GM19240 (cell line): ENCODE data around the gene ZNF814.
"Not testable (repeated sequence)": the region's sequence is repeated elsewhere in the genome, so short reads cannot be mapped to it uniquely, and the experiment has no call there.

Experiments
- DNase-seq: peaks from one replicate; pipeline ENCODE4 v3.0.0; 2011; ENCODE audit warnings: low spot score; ENCODE audit not compliant: insufficient read length

ZNF814 gene

GRCh38 chr19:57817976-57818375, 70.9 kb downstream of the ZNF814 start:
- DNase-seq: no peak

GRCh38 chr19:57816652-57817051, 72.2 kb downstream of the ZNF814 start:
- DNase-seq: no peak

GRCh38 chr19:57815247-57816075, 73.4 kb downstream of the ZNF814 start:
- no peak for DNase-seq

- DNase-seq: peak; percentile 55
These were observed 74.2 kb downstream of the ZNF814 start, which contains the start of gene ZNF552 for GRCh38 chr19:57814505-57815246. ZNF552 (minus strand) TSS chr19:57814913; CDS start chr19:57814743, 170 bp downstream.

- no peak for DNase-seq
These were observed 74.8 kb downstream of the ZNF814 start for GRCh38 chr19:57813919-57814504.

GRCh38 chr19:57812975-57813820, 75.6 kb downstream of the ZNF814 start:
- not testable (repeated sequence) for DNase-seq

GRCh38 chr19:57812226-57812625, 76.6 kb downstream of the ZNF814 start:
- no peak for DNase-seq

GRCh38 chr19:57810410-57811295, 78.2 kb downstream of the ZNF814 start:
- not testable (repeated sequence) for DNase-seq

GRCh38 chr19:57807541-57807940, 81.3 kb downstream of the ZNF814 start:
- DNase-seq: no peak

- DNase-seq: no peak
These were observed 85.1 kb downstream of the ZNF814 start for GRCh38 chr19:57803594-57804325.

GRCh38 chr19:57803265-57803593, 85.6 kb downstream of the ZNF814 start:
- no peak for DNase-seq

GRCh38 chr19:57802269-57802668, 86.6 kb downstream of the ZNF814 start:
- no peak for DNase-seq

- DNase-seq: no peak
These were observed 88.1 kb downstream of the ZNF814 start for GRCh38 chr19:57800696-57801095.
